ENCODE data around the gene HPCAL4.

DNA sequence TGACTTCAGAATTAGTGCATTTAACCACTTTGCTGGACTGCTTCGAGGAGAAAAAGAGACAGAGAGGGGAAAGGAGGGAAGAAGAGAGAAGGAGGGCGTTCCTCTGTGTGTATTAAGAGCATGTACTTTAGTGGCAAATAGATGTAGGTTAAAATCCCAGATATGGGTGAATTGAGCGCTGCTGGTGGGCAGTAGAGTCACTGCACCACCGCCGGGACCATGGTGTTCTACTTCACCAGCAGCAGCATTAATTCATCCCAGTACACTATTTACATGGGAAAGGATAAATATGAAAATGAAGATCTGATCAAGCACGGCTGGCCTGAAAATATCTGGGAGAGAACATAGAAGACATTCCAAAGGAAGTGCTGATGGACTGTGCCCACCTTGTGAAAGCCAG, 26.6 kb upstream of the HPCAL4 start:
- TF ChIP-seq, protein P1, sequence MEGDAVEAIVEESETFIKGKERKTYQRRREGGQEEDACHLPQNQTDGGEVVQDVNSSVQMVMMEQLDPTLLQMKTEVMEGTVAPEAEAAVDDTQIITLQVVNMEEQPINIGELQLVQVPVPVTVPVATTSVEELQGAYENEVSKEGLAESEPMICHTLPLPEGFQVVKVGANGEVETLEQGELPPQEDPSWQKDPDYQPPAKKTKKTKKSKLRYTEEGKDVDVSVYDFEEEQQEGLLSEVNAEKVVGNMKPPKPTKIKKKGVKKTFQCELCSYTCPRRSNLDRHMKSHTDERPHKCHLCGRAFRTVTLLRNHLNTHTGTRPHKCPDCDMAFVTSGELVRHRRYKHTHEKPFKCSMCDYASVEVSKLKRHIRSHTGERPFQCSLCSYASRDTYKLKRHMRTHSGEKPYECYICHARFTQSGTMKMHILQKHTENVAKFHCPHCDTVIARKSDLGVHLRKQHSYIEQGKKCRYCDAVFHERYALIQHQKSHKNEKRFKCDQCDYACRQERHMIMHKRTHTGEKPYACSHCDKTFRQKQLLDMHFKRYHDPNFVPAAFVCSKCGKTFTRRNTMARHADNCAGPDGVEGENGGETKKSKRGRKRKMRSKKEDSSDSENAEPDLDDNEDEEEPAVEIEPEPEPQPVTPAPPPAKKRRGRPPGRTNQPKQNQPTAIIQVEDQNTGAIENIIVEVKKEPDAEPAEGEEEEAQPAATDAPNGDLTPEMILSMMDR (IDR thresholded peaks at IDR 0.05): no peak
- TF ChIP-seq POLR2A (IDR thresholded peaks at IDR 0.05): no peak
- no peak for TF ChIP-seq EP300 (IDR thresholded peaks at IDR 0.05)

Measured in tibial nerve (tissue), 4 donors.